A549 (cell line): ENCODE measurements around the gene HOXB4. TPM values are rescaled to one million over a fixed set of nuclear protein-coding genes. Genes with fewer than 3 reads are reported as not detected.
A peak's percentile ranks its signal among the peaks of the same experiment; 100 is the strongest.

Source experiments
- ATAC-seq, 2 experiments: fragments of 200-7000 bp in 1 of 2; fragments of >200 bp in 1 of 2; cut with Nextera tagmentation in 1 of 2; cut with Tn5 transposase in 1 of 2; 3 replicates each; pipeline versions ENCODE4 v1.8.0 to v1.9.1; 2018 to 2020; ENCODE audit warnings: mild to moderate bottlenecking in 1 of 2, moderate library complexity in 1 of 2
- CTCF ChIA-PET: fragments of 300-600 bp; sonication (Branson Sonifier 250); formaldehyde crosslinking; extraction: SDS; loops from one replicate; lab custom pipeline; 2021; ENCODE audit warnings: antibody characterized with exemption, inconsistent platforms; lab: Yijun Ruan, JAX
- POLR2A ChIA-PET: fragments of 350-600 bp; formaldehyde crosslinking; extraction: SDS; loops from one replicate; lab custom pipeline; 2021; ENCODE audit warnings: antibody characterized with exemption, inconsistent platforms; lab: Yijun Ruan, JAX
- DNase-seq, 2 experiments: peaks; one replicate each; pipeline versions ENCODE4 v3.0.0 to v3.0.0-alpha.2; 2011 to 2016; ENCODE audit warnings: low read depth in 1 of 2, low spot score in 1 of 2
- FAIRE-seq: peaks from 2 replicates; lab custom pipeline; 2011; peaks lifted over from hg19 to GRCh38; lab: Jason Lieb, UNC
- H3K27ac ChIP-seq, 2 experiments: fragments of >200 bp; sonication (Bioruptor Twin); formaldehyde crosslinking; 3 replicates each; pipeline ENCODE4 v1.5.1; 2016 to 2017
- H3K4me1 ChIP-seq: fragments of >200 bp; sonication (Bioruptor Twin); formaldehyde crosslinking; 3 replicates; pipeline ENCODE4 v1.6.1; 2016
- H3K4me2 ChIP-seq: fragments of >200 bp; sonication (Bioruptor Twin); formaldehyde crosslinking; 3 replicates; pipeline ENCODE4 v1.6.1; 2016
- H3K4me3 ChIP-seq: fragments of >200 bp; sonication (Bioruptor Twin); formaldehyde crosslinking; 3 replicates; pipeline ENCODE4 v1.5.1; 2016
- H3K9me3 ChIP-seq: fragments of >200 bp; sonication (Bioruptor Twin); formaldehyde crosslinking; 3 replicates; pipeline ENCODE4 v1.6.1; 2016
- BCL3 ChIP-seq: fragments of >200 bp; sonication (Bioruptor Twin); formaldehyde crosslinking; IDR thresholded peaks from 3 replicates; pipeline ENCODE4 v1.6.1; 2016
- CBX8 ChIP-seq: fragments of 200-600 bp; sonication (generic); IDR thresholded peaks from 2 replicates; pipeline ENCODE4 v1.6.1; 2016
- CHD2 ChIP-seq: fragments of 150-350 bp; IDR thresholded peaks from 2 replicates; pipeline ENCODE4 v1.6.1; 2014; ENCODE audit warnings: low read length; ENCODE audit not compliant: partially characterized antibody
- CHD4 ChIP-seq: fragments of 200-600 bp; sonication (generic); IDR thresholded peaks from 2 replicates; pipeline ENCODE4 v1.6.1; 2016; ENCODE audit warnings: antibody characterized with exemption, mild to moderate bottlenecking, borderline replicate concordance
- EHMT2 ChIP-seq: fragments of 200-600 bp; sonication (generic); IDR thresholded peaks from 2 replicates; pipeline ENCODE4 v1.6.1; 2016; ENCODE audit warnings: antibody characterized with exemption, low read depth, mild to moderate bottlenecking, moderate library complexity
- FOSL2 ChIP-seq, 2 experiments: fragments of 450-650 bp in 1 of 2; fragments of >200 bp in 1 of 2; sonication (Bioruptor Twin) in 1 of 2; formaldehyde crosslinking; IDR thresholded peaks; 2 replicates each; pipeline versions ENCODE4 v1.5.0 to v1.6.1; 2016 to 2020; ENCODE audit warnings: mild to moderate bottlenecking in 1 of 2, moderate library complexity in 1 of 2
- FOXS1 ChIP-seq: fragments of 250-450 bp; sonication (Bioruptor Pico); IDR thresholded peaks from 2 replicates; pipeline ENCODE4 v1.5.0; 2020; ENCODE audit warnings: mild to moderate bottlenecking, moderate library complexity
- GATA3 ChIP-seq: IDR thresholded peaks from 2 replicates; pipeline ENCODE4 v1.6.1; 2012; ENCODE audit warnings: borderline replicate concordance
- HDAC2 ChIP-seq: fragments of 200-600 bp; sonication (generic); IDR thresholded peaks from 2 replicates; pipeline ENCODE4 v1.6.1; 2016
- HEYL ChIP-seq: fragments of 250-450 bp; sonication (Bioruptor Pico); IDR thresholded peaks from 2 replicates; pipeline ENCODE4 v1.8.0; 2021; ENCODE audit warnings: mild to moderate bottlenecking, moderate library complexity
- HOXA7 ChIP-seq: fragments of 250-450 bp; sonication (Bioruptor Pico); IDR thresholded peaks from 2 replicates; pipeline ENCODE4 v1.5.0; 2020; ENCODE audit warnings: mild to moderate bottlenecking, moderate library complexity
- KDM1A ChIP-seq: fragments of 200-600 bp; sonication (generic); IDR thresholded peaks from 2 replicates; pipeline ENCODE4 v1.6.1; 2016; ENCODE audit warnings: low read depth, mild to moderate bottlenecking
- MAFK ChIP-seq: fragments of 450-650 bp; IDR thresholded peaks from 2 replicates; pipeline ENCODE4 v1.6.1; 2014; ENCODE audit not compliant: partially characterized antibody
- MAZ ChIP-seq: fragments of 150-350 bp; IDR thresholded peaks from 2 replicates; pipeline ENCODE4 v1.6.1; 2014; ENCODE audit warnings: antibody characterized with exemption, low read depth, low read length, borderline replicate concordance
- MYC ChIP-seq: IDR thresholded peaks from 2 replicates; pipeline ENCODE4 v1.6.1; 2012; ENCODE audit warnings: mild to moderate bottlenecking, inconsistent platforms, low read length, improper control_type of control experiment, borderline replicate concordance
- NPAS2 ChIP-seq: fragments of 250-450 bp; sonication (Bioruptor Pico); IDR thresholded peaks from 2 replicates; pipeline ENCODE4 v1.8.0; 2022; ENCODE audit warnings: mild to moderate bottlenecking, moderate library complexity, borderline replicate concordance
- NR3C1 ChIP-seq: fragments of >200 bp; sonication (Bioruptor Twin); formaldehyde crosslinking; IDR thresholded peaks from 3 replicates; pipeline ENCODE4 v1.6.1; 2017
- PBX3 ChIP-seq: IDR thresholded peaks from 2 replicates; pipeline ENCODE4 v1.6.1; 2012
- POLR2A ChIP-seq: IDR thresholded peaks from 2 replicates; pipeline ENCODE4 v1.6.1; 2012; ENCODE audit warnings: mild to moderate bottlenecking, low read length
- RARB ChIP-seq: fragments of 250-450 bp; sonication (Bioruptor Pico); IDR thresholded peaks from 2 replicates; pipeline ENCODE4 v1.8.0; 2021; ENCODE audit warnings: mild to moderate bottlenecking, moderate library complexity
- SMC3 ChIP-seq: fragments of >200 bp; sonication (Bioruptor Twin); formaldehyde crosslinking; IDR thresholded peaks from 3 replicates; pipeline ENCODE4 v1.6.1; 2018; ENCODE audit warnings: inconsistent platforms
- SREBF2 ChIP-seq: fragments of 450-650 bp; IDR thresholded peaks from 2 replicates; pipeline ENCODE4 v1.6.1; 2014; ENCODE audit warnings: mild to moderate bottlenecking, moderate library complexity
- TFCP2L1 ChIP-seq: fragments of 250-450 bp; sonication (Bioruptor Pico); IDR thresholded peaks from 2 replicates; pipeline ENCODE4 v1.5.0; 2021; ENCODE audit warnings: mild to moderate bottlenecking
- TP53 ChIP-seq: fragments of 250-450 bp; sonication (Bioruptor Pico); IDR thresholded peaks from 2 replicates; pipeline ENCODE4 v1.5.0; 2021; ENCODE audit warnings: mild to moderate bottlenecking, moderate library complexity
- ZC3H11A ChIP-seq: fragments of 450-650 bp; IDR thresholded peaks from 2 replicates; pipeline ENCODE4 v1.6.1; 2014; ENCODE audit warnings: antibody characterized with exemption, mild to moderate bottlenecking
- ZFP36 ChIP-seq: fragments of 450-650 bp; IDR thresholded peaks from 2 replicates; pipeline ENCODE4 v1.6.1; 2014; ENCODE audit warnings: borderline replicate concordance; ENCODE audit not compliant: partially characterized antibody
- ZSCAN20 ChIP-seq: fragments of 250-450 bp; sonication (Bioruptor Pico); IDR thresholded peaks from 2 replicates; pipeline ENCODE4 v1.8.0; 2022; ENCODE audit warnings: mild to moderate bottlenecking, moderate library complexity
- WGBS: methylation state at CpG from one replicate; pipeline ENCODE4 v1.1.6; 2017; ENCODE audit errors: missing lambda C conversion rate; 5-methylcytosine and 5-hydroxymethylcytosine counted together
- polyA plus RNA-seq, 4 experiments: library from polyadenylated mRNA; depleted of rRNA in 3 of 4; stranded (reverse); fragments of >200 nt; fragmentation: RNase III in 1 of 4; extraction: RNeasy Plus Mini Kit Qiagen cat#74134 plus additional on column Dnase treatment in 1 of 4; gene quantifications; 2 replicates in 3 of 4; 3 replicates in 1 of 4; pipeline ENCODE4 v1.2.3, GENCODE V29; 2011 to 2017
- TF ChIP-seq, protein P1 (sequence below): fragments of 150-350 bp; IDR thresholded peaks from 2 replicates; pipeline ENCODE4 v1.6.1; 2014; ENCODE audit warnings: low read depth, mild to moderate bottlenecking, low read length
- TF ChIP-seq, protein P2 (sequence below): fragments of 200-600 bp; sonication (generic); IDR thresholded peaks from 2 replicates; pipeline ENCODE4 v1.6.1; 2016; ENCODE audit warnings: antibody characterized with exemption, mild to moderate bottlenecking, moderate library complexity

HOXB4 gene
- polyA plus RNA-seq, 2 of the 4 experiments (the other 2 are of a cell fraction) = 0.30 to 0.74 TPM

- ChIA-PET CTCF (interaction anchor here (0.8 to 3.6 kb wide), 9 partner anchors 21 to 282 kb away, joined by 3 to 13 read pairs (median 4); no protein-coding TSS in a partner anchor), POLR2A (no interaction called here)
- Histone ChIP-seq H3K4me1 (peaks cover 10% of the 10 kb centered on the region), H3K27ac (no peak overlapping the region), H3K9me3 (no peaks in the 10 kb centered on the region), H3K4me3 (no peak overlapping the region), H3K4me2 (no peak overlapping the region)
- no peak for TF ChIP-seq TFCP2L1 (CRISPR knock-in tag)
- TF ChIP-seq PBX3 = no peak
- no peak for TF ChIP-seq CHD2
- TF ChIP-seq SREBF2 = no peak
- TF ChIP-seq MAFK = no peak
- no peak for TF ChIP-seq CBX8
- no peak for TF ChIP-seq KDM1A
- TF ChIP-seq HOXA7 (CRISPR knock-in tag) = no peak
- no peak for TF ChIP-seq TP53 (CRISPR knock-in tag)
- TF ChIP-seq MYC = no peak
- no peak for TF ChIP-seq POLR2A
- TF ChIP-seq, protein P1, sequence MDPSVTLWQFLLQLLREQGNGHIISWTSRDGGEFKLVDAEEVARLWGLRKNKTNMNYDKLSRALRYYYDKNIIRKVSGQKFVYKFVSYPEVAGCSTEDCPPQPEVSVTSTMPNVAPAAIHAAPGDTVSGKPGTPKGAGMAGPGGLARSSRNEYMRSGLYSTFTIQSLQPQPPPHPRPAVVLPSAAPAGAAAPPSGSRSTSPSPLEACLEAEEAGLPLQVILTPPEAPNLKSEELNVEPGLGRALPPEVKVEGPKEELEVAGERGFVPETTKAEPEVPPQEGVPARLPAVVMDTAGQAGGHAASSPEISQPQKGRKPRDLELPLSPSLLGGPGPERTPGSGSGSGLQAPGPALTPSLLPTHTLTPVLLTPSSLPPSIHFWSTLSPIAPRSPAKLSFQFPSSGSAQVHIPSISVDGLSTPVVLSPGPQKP = no peak
- TF ChIP-seq RARB (CRISPR knock-in tag) = no peak
- TF ChIP-seq GATA3 = no peak
- no peak for TF ChIP-seq MAZ
- no peak for TF ChIP-seq EHMT2
- no peak for TF ChIP-seq FOSL2 (IDR thresholded peaks at IDR 0.05)
- TF ChIP-seq FOSL2 (CRISPR knock-in tag; IDR thresholded peaks at IDR 0.05) = no peak
- no peak for TF ChIP-seq BCL3
- TF ChIP-seq HEYL (CRISPR knock-in tag) = no peak
- TF ChIP-seq CHD4 = no peak
- peak; percentile 74 to 87 for ATAC-seq
- FAIRE-seq = no peak
- peak in 1 of 2 experiments; percentile 66 for DNase-seq
- 85% methylated on average over 15 of the region's 15 CpGs for WGBS
Observed at GRCh38 chr17:48561884-48562810, 16.0 kb downstream of the HOXB4 start.

- Histone ChIP-seq H3K4me1 (peaks cover 23% of the 10 kb centered on the region), H3K4me3 (no peak overlapping the region), H3K9me3 (no peaks in the 10 kb centered on the region), H3K4me2 (no peak overlapping the region), H3K27ac (no peak overlapping the region)
- WGBS = 91% methylated on average over 14 of the region's 14 CpGs
- FAIRE-seq (no peak), ATAC-seq (no peak), DNase-seq (no peak)
- no peak for TF ChIP-seq ZSCAN20 (CRISPR knock-in tag)
- TF ChIP-seq NPAS2 (CRISPR knock-in tag) = no peak
- no peak for TF ChIP-seq ZFP36
- TF ChIP-seq SMC3 = no peak
- no peak for TF ChIP-seq ZC3H11A
- no peak for TF ChIP-seq NR3C1
- no peak for TF ChIP-seq HDAC2
- no peak for TF ChIP-seq FOXS1 (CRISPR knock-in tag)
- TF ChIP-seq, protein P2, sequence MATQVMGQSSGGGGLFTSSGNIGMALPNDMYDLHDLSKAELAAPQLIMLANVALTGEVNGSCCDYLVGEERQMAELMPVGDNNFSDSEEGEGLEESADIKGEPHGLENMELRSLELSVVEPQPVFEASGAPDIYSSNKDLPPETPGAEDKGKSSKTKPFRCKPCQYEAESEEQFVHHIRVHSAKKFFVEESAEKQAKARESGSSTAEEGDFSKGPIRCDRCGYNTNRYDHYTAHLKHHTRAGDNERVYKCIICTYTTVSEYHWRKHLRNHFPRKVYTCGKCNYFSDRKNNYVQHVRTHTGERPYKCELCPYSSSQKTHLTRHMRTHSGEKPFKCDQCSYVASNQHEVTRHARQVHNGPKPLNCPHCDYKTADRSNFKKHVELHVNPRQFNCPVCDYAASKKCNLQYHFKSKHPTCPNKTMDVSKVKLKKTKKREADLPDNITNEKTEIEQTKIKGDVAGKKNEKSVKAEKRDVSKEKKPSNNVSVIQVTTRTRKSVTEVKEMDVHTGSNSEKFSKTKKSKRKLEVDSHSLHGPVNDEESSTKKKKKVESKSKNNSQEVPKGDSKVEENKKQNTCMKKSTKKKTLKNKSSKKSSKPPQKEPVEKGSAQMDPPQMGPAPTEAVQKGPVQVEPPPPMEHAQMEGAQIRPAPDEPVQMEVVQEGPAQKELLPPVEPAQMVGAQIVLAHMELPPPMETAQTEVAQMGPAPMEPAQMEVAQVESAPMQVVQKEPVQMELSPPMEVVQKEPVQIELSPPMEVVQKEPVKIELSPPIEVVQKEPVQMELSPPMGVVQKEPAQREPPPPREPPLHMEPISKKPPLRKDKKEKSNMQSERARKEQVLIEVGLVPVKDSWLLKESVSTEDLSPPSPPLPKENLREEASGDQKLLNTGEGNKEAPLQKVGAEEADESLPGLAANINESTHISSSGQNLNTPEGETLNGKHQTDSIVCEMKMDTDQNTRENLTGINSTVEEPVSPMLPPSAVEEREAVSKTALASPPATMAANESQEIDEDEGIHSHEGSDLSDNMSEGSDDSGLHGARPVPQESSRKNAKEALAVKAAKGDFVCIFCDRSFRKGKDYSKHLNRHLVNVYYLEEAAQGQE = no peak
- TF ChIP-seq CBX8 = no peak
- POLR2A ChIA-PET = no interaction called here
- CTCF ChIA-PET = interaction anchor here (0.6 to 1.9 kb wide), 11 partner anchors 10 to 374 kb away, joined by 3 to 6 read pairs (median 4); no protein-coding TSS in a partner anchor
Observed at GRCh38 chr17:48559840-48560817, 18.0 kb downstream of the HOXB4 start.
